CD8-positive, alpha-beta memory T cell (primary cell): ENCODE measurements around the gene GBP3. TPM values are rescaled to one million over a fixed set of nuclear protein-coding genes. Genes with fewer than 3 reads are reported as not detected.
"Not testable (repeated sequence)": the region's sequence is repeated elsewhere in the genome, so short reads cannot be mapped to it uniquely, and the experiment has no call there.

Experiments used
- CTCF ChIA-PET: fragments of 350-600 bp; sonication (Branson Sonifier 250); formaldehyde crosslinking; loops from one replicate; lab custom pipeline; 2021; ENCODE audit warnings: antibody characterized with exemption; lab: Charles Lee
- POLR2A ChIA-PET: fragments of 350-600 bp; sonication (Branson Sonifier 250); formaldehyde crosslinking; loops from one replicate; lab custom pipeline; 2021; ENCODE audit warnings: antibody characterized with exemption; lab: Charles Lee
- DNase-seq, 5 donors: peaks; one replicate each; pipeline versions ENCODE4 v3.0.0 to v3.0.0-alpha.2; 2020 to 2022; ENCODE audit warnings: mixed read lengths in 1 of 5
- H3K27ac ChIP-seq: one replicate; pipeline ENCODE4 v1.7.0; 2013; ENCODE audit warnings: low read depth, mild to moderate bottlenecking, low read length, moderate library complexity
- H3K27me3 ChIP-seq: 2 replicates; pipeline ENCODE4 v1.7.0; 2013; ENCODE audit warnings: low read length, mild to moderate bottlenecking; ENCODE audit not compliant: insufficient read depth, poor library complexity, severe bottlenecking
- H3K36me3 ChIP-seq: 2 replicates; pipeline ENCODE4 v1.7.0; 2013; ENCODE audit warnings: mild to moderate bottlenecking, low read length, moderate library complexity; ENCODE audit not compliant: insufficient read depth
- H3K4me1 ChIP-seq: 2 replicates; pipeline ENCODE4 v1.7.0; 2013; ENCODE audit warnings: mild to moderate bottlenecking, low read length, moderate library complexity; ENCODE audit not compliant: insufficient read depth
- H3K4me3 ChIP-seq: 2 replicates; pipeline ENCODE4 v1.7.0; 2013; ENCODE audit warnings: mild to moderate bottlenecking, low read length
- H3K9me3 ChIP-seq: 2 replicates; pipeline ENCODE4 v1.7.0; 2013; ENCODE audit warnings: mild to moderate bottlenecking, low read length
- H3K27ac Mint-ChIP-seq, 8 donors: one replicate each; pipeline ENCODE4 v1.8.0; 2020 to 2021; ENCODE audit warnings: mixed read lengths in 8 of 8, mild to moderate bottlenecking in 6 of 8, inconsistent platforms in 3 of 8, moderate library complexity in 3 of 8
- H3K27me3 Mint-ChIP-seq, 2 donors: one replicate each; pipeline ENCODE4 v1.8.0; 2020 to 2021; ENCODE audit warnings: mixed read lengths in 2 of 2, mild to moderate bottlenecking in 1 of 2, moderate library complexity in 1 of 2
- H3K36me3 Mint-ChIP-seq, 3 donors: one replicate each; pipeline ENCODE4 v1.8.0; 2020 to 2021; ENCODE audit warnings: mixed read lengths in 3 of 3, inconsistent platforms in 1 of 3, mild to moderate bottlenecking in 1 of 3
- H3K4me1 Mint-ChIP-seq, 3 donors: one replicate each; pipeline ENCODE4 v1.8.0; 2020 to 2021; ENCODE audit warnings: mixed read lengths in 3 of 3, inconsistent platforms in 1 of 3, mild to moderate bottlenecking in 1 of 3
- H3K4me3 Mint-ChIP-seq, 7 donors: one replicate each; pipeline ENCODE4 v1.8.0; 2020 to 2021; ENCODE audit warnings: mixed read lengths in 7 of 7, mild to moderate bottlenecking in 6 of 7, moderate library complexity in 4 of 7, inconsistent platforms in 2 of 7
- H3K9me3 Mint-ChIP-seq, 5 donors: one replicate each; pipeline ENCODE4 v1.8.0; 2020 to 2022; ENCODE audit warnings: mixed read lengths in 5 of 5, mild to moderate bottlenecking in 3 of 5, moderate library complexity in 2 of 5, inconsistent platforms in 1 of 5
- polyA plus RNA-seq: library from polyadenylated mRNA; unstranded; fragments of 300-500 nt; fragmentation: Illumina TruSeq; gene quantifications from one replicate; pipeline ENCODE4 v1.2.3, GENCODE V29; 2021
- total RNA-seq, 2 experiments: library from RNA; stranded (reverse); gene quantifications; one replicate each; pipeline ENCODE4 v1.2.3, GENCODE V29; 2021

The GBP3 gene
- total and polyA plus RNA-seq, 3 experiments from 2014 or later = 8.4 to 16.8 (median 12.1) TPM

GRCh38 chr1:89008511-89008910 lies 14.2 kb downstream of the GBP3 start:
- Histone ChIP-seq H3K27ac (no peak overlapping the region), H3K4me1 (peaks cover 4% of the 10 kb centered on the region), H3K36me3 (peaks cover 58% of the 10 kb centered on the region), H3K4me3 (no peak overlapping the region), H3K27me3 (no peaks in the 10 kb centered on the region), H3K9me3 (no peaks in the 10 kb centered on the region)
- no peaks in the 10 kb centered on the region for H3K27me3 Mint-ChIP-seq
- peak overlapping the region in 3 of 8 donors; percentile 10 to 43 (median 37) for H3K27ac Mint-ChIP-seq
- no peak for DNase-seq
- H3K4me3 Mint-ChIP-seq = no peak overlapping the region
- ChIA-PET POLR2A (no interaction called here), CTCF (interaction anchor here (1.6 kb wide), 1 partner anchor 13 kb away, joined by 3 read pairs; no protein-coding TSS in a partner anchor)
- peaks cover 13 to 31% (median 19%) of the 10 kb centered on the region in 3 donors for H3K4me1 Mint-ChIP-seq
- peaks cover 34 to 89% (median 53%) of the 10 kb centered on the region in 3 donors for H3K36me3 Mint-ChIP-seq
- peaks cover 0 to 8% (median 2%) of the 10 kb centered on the region in 5 donors for H3K9me3 Mint-ChIP-seq

DNA sequence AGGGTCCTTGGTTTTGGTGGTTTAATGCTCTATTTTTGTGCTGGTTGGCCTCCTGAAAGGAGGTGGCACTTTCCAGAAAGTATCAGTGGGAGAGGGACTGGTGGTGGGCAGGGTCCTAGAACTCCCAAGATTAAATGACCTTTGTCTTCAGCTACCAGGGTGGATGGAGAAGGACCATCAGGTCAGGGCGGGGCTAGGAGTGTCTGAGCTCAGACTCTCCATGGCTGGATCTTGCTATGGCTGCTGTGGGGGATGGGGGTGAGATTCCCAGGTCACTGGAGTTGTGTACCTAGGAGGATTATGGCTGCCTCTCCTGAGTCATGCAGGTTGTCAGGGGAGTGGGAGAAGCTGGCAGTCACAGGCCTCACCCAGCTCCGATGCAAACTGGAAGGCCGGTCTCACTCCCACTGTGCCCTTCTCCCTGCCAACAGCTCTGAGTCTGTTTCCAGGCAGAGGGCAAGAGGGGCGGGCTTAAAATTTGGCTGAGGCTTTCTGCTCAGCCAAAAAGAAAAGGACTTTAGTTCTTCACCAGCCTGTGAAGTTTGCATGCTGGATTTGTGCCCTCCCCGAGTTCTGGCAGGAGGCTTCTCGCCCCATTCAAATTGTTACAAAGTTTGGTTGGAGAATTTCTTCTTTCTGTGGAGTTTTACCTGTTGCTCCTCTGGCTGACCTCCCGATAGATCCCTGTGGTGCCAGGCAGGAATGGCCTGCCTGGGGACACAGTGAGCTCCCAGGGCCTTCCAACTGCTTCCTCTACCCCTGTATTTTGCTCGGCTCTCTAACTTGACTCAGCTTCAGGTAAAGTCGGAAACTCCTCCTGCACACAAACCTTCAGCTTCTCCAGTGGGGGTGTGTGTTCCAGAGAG lies 17.1 kb downstream of the GBP3 start:
- peaks cover 36 to 59% (median 45%) of the 10 kb centered on the region in 3 donors for H3K4me1 Mint-ChIP-seq
- no peaks in the 10 kb centered on the region for H3K27me3 Mint-ChIP-seq
- Histone ChIP-seq H3K36me3 (peaks cover 31% of the 10 kb centered on the region), H3K9me3 (no peaks in the 10 kb centered on the region), H3K27me3 (no peaks in the 10 kb centered on the region), H3K4me3 (no peak overlapping the region), H3K27ac (no peak overlapping the region), H3K4me1 (peaks cover 24% of the 10 kb centered on the region)
- H3K27ac Mint-ChIP-seq = peak overlapping the region in 4 of 8 donors; percentile 47 to 93 (median 68)
- H3K36me3 Mint-ChIP-seq = peaks cover 37 to 72% (median 52%) of the 10 kb centered on the region in 3 donors
- ChIA-PET POLR2A (no interaction called here), CTCF (interaction anchor here (0.7 to 2.0 kb wide), 2 partner anchors 8 to 353 kb away, joined by 4 to 6 read pairs; no protein-coding TSS in a partner anchor)
- DNase-seq = no peak
- peaks cover 0 to 22% (median 15%) of the 10 kb centered on the region in 5 donors for H3K9me3 Mint-ChIP-seq
- peak overlapping the region in 1 of 7 donors; percentile 56 for H3K4me3 Mint-ChIP-seq

GRCh38 chr1:89002176-89002575 lies 20.5 kb downstream of the GBP3 start:
- CTCF ChIA-PET = interaction anchor here (1.9 kb wide), 1 partner anchor 356 kb away, joined by 8 read pairs; no protein-coding TSS in a partner anchor
- H3K9me3 ChIP-seq, POLR2A ChIA-PET, H3K4me3 ChIP-seq, H3K27me3 Mint-ChIP-seq, H3K27me3 ChIP-seq, H3K27ac ChIP-seq: not testable (repeated sequence)
- Mint-ChIP-seq H3K4me1 (peaks cover 36 to 48% (median 38%) of the 10 kb centered on the region in 3 donors), H3K9me3 (peaks cover 0 to 22% (median 15%) of the 10 kb centered on the region in 5 donors), H3K27ac (peak overlapping the region in 7 of 8 donors; percentile 0 to 80 (median 68)), H3K4me3 (peak overlapping the region; percentile 2 to 49 (median 17)), H3K36me3 (peaks cover 14 to 43% (median 42%) of the 10 kb centered on the region in 3 donors)
- peaks cover 17% of the 10 kb centered on the region for H3K36me3 ChIP-seq
- DNase-seq = peak in 2 of 5 donors; percentile 40 to 67
- H3K4me1 ChIP-seq = peaks cover 24% of the 10 kb centered on the region

- POLR2A ChIA-PET = interaction anchor here (0.6 kb wide), 1 partner anchor 104 kb away, joined by 3 read pairs; no protein-coding TSS in a partner anchor
- H3K27ac Mint-ChIP-seq = peak overlapping the region in 6 of 8 donors; percentile 15 to 77 (median 52)
These were observed 21.2 kb downstream of the GBP3 start for GRCh38 chr1:89001510-89001909.

DNA sequence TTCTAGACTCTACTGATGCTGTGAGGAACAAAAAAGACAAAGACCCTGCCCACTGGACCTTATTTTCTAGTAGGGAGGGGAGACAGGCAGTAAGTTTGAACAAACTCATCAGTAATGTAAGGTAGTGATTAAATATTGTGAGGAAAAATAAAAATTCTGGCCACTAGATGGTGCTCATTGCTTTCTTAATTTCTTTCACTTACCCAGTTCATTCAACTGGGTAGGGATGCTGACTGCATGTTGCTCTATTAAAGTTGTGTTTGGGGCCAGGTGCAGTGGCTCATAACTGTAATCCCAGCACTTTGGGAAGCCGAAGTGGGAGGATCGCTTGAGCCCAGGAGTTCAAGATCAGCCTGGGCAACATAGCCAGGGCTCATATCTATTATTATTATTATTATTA lies 23.9 kb downstream of the GBP3 start:
- Histone ChIP-seq H3K36me3 (no peaks in the 10 kb centered on the region), H3K4me1 (peaks cover 26% of the 10 kb centered on the region), H3K27ac (no peak overlapping the region), H3K4me3 (no peak overlapping the region), H3K27me3 (no peaks in the 10 kb centered on the region), H3K9me3 (no peaks in the 10 kb centered on the region)
- H3K36me3 Mint-ChIP-seq = peaks cover 0 to 20% (median 12%) of the 10 kb centered on the region in 3 donors
- peaks cover 24 to 34% (median 33%) of the 10 kb centered on the region in 3 donors for H3K4me1 Mint-ChIP-seq
- H3K4me3 Mint-ChIP-seq = peak overlapping the region in 1 of 7 donors; percentile 2
- POLR2A ChIA-PET = interaction anchor here (0.7 kb wide), 1 partner anchor 407 kb away, joined by 7 read pairs; no protein-coding TSS in a partner anchor
- CTCF ChIA-PET = interaction anchor here (0.6 to 3.8 kb wide), 11 partner anchors 9 to 366 kb away, joined by 3 to 38 read pairs (median 4); partner anchors contain the start of gene GBP2
- no peak overlapping the region for H3K27ac Mint-ChIP-seq
- peak in 2 of 5 donors; percentile 63 to 64 for DNase-seq
- H3K27me3 Mint-ChIP-seq = no peaks in the 10 kb centered on the region
- peaks cover 0 to 15% (median 14%) of the 10 kb centered on the region in 5 donors for H3K9me3 Mint-ChIP-seq

More at GRCh38 chr1:89001510-89001909, 21.2 kb downstream of the GBP3 start:
- no peaks in the 10 kb centered on the region for H3K27me3 ChIP-seq
- peaks cover 24% of the 10 kb centered on the region for H3K4me1 ChIP-seq
- no peaks in the 10 kb centered on the region for H3K9me3 ChIP-seq
- H3K9me3 Mint-ChIP-seq = peaks cover 0 to 22% (median 15%) of the 10 kb centered on the region in 5 donors
- no peak overlapping the region for H3K27ac ChIP-seq
- H3K27me3 Mint-ChIP-seq = no peaks in the 10 kb centered on the region
- H3K4me1 Mint-ChIP-seq = peaks cover 36 to 48% (median 37%) of the 10 kb centered on the region in 3 donors
- H3K36me3 Mint-ChIP-seq = peaks cover 14 to 43% (median 38%) of the 10 kb centered on the region in 3 donors
- peaks cover 11% of the 10 kb centered on the region for H3K36me3 ChIP-seq
- no peak overlapping the region for H3K4me3 ChIP-seq
- CTCF ChIA-PET = interaction anchor here (1.9 kb wide), 1 partner anchor 357 kb away, joined by 8 read pairs; no protein-coding TSS in a partner anchor
- H3K4me3 Mint-ChIP-seq = peak overlapping the region in 2 of 7 donors; percentile 2 to 44
- no peak for DNase-seq

- ChIA-PET CTCF (interaction anchor here (1.0 to 4.4 kb wide), 4 partner anchors 17 to 465 kb away, joined by 3 to 17 read pairs (median 4); no protein-coding TSS in a partner anchor), POLR2A (interaction anchor here (1.1 to 1.3 kb wide), 2 partner anchors 16 to 79 kb away, joined by 3 to 8 read pairs; no protein-coding TSS in a partner anchor)
- Mint-ChIP-seq H3K27me3 (no peaks in the 10 kb centered on the region), H3K36me3 (peaks cover 0 to 29% (median 2%) of the 10 kb centered on the region in 3 donors), H3K4me3 (peak overlapping the region in 4 of 7 donors; percentile 10 to 75 (median 26)), H3K4me1 (peaks cover 36 to 54% (median 53%) of the 10 kb centered on the region in 3 donors), H3K27ac (peak overlapping the region in 6 of 8 donors; percentile 18 to 91 (median 46)), H3K9me3 (no peaks in the 10 kb centered on the region)
- H3K36me3 ChIP-seq = no peaks in the 10 kb centered on the region
- no peak overlapping the region for H3K27ac ChIP-seq
- H3K4me3 ChIP-seq = no peak overlapping the region
- no peak for DNase-seq
- peaks cover 32% of the 10 kb centered on the region for H3K4me1 ChIP-seq
- H3K27me3 ChIP-seq = no peaks in the 10 kb centered on the region
- H3K9me3 ChIP-seq = no peaks in the 10 kb centered on the region
These were observed 32.2 kb downstream of the GBP3 start for GRCh38 chr1:88990426-88990825.

GRCh38 chr1:88985692-88986091 lies 37.0 kb downstream of the GBP3 start:
- Histone ChIP-seq H3K27me3 (no peaks in the 10 kb centered on the region), H3K36me3 (peaks cover 5% of the 10 kb centered on the region), H3K4me1 (peaks cover 25% of the 10 kb centered on the region), H3K4me3 (no peak overlapping the region), H3K27ac (no peak overlapping the region), H3K9me3 (no peaks in the 10 kb centered on the region)
- no peak for DNase-seq
- Mint-ChIP-seq H3K36me3 (peaks cover 0 to 62% (median 15%) of the 10 kb centered on the region in 3 donors), H3K4me3 (no peak overlapping the region), H3K27me3 (no peaks in the 10 kb centered on the region), H3K9me3 (no peaks in the 10 kb centered on the region), H3K27ac (peak overlapping the region in 7 of 8 donors; percentile 45 to 93 (median 83)), H3K4me1 (peaks cover 45 to 88% (median 86%) of the 10 kb centered on the region in 3 donors)
- ChIA-PET POLR2A (no interaction called here), CTCF (interaction anchor here (2.0 to 4.1 kb wide), 5 partner anchors 11 to 469 kb away, joined by 6 to 28 read pairs (median 22); no protein-coding TSS in a partner anchor)
